H1 (cell line): ENCODE measurements around the gene MEN1. TPM values are rescaled to one million over a fixed set of nuclear protein-coding genes. Genes with fewer than 3 reads are reported as not detected.

Experiments used
- CTCF ChIA-PET: fragments of 300-600 bp; sonication (Branson Sonifier 250); formaldehyde crosslinking; loops from one replicate; lab custom pipeline; 2021; ENCODE audit not compliant: partially characterized antibody; lab: Charles Lee
- POLR2A ChIA-PET: fragments of 300-600 bp; sonication (Branson Sonifier 250); formaldehyde crosslinking; loops from one replicate; lab custom pipeline; 2021; ENCODE audit warnings: inconsistent platforms; ENCODE audit not compliant: partially characterized antibody; lab: Charles Lee
- DNase-seq, 2 experiments: peaks; one replicate each; pipeline versions ENCODE4 v3.0.0 to v3.0.0-alpha.2; 2010 to 2022; ENCODE audit warnings: low spot score in 2 of 2, low read depth in 1 of 2, mixed read lengths in 1 of 2
- FAIRE-seq: peaks from 2 replicates; lab custom pipeline; 2011; peaks lifted over from hg19 to GRCh38; lab: Jason Lieb, UNC
- H2AFZ ChIP-seq: 2 replicates; pipeline ENCODE4 v1.8.1; 2012; ENCODE audit warnings: low read length, inconsistent platforms
- H2AK5ac ChIP-seq: 2 replicates; pipeline ENCODE4 v1.6.1; 2013; ENCODE audit warnings: low read depth, low read length
- H2BK120ac ChIP-seq: replicated peaks from 2 replicates; pipeline ENCODE3; 2013; ENCODE audit warnings: low read depth, low read length, inconsistent platforms
- H2BK12ac ChIP-seq: 2 replicates; pipeline ENCODE4 v1.6.1; 2013; ENCODE audit warnings: low read depth, low read length
- H2BK15ac ChIP-seq: 2 replicates; pipeline ENCODE4 v1.6.1; 2013; ENCODE audit warnings: low read length
- H2BK20ac ChIP-seq: 2 replicates; pipeline ENCODE4 v1.6.1; 2013; ENCODE audit warnings: low read length
- H2BK5ac ChIP-seq: 2 replicates; pipeline ENCODE4 v1.6.1; 2013; ENCODE audit warnings: low read depth, low read length
- H3K14ac ChIP-seq: 2 replicates; pipeline ENCODE4 v1.6.1; 2013; ENCODE audit warnings: inconsistent platforms; ENCODE audit not compliant: insufficient read length
- H3K18ac ChIP-seq: 2 replicates; pipeline ENCODE4 v1.6.1; 2013; ENCODE audit warnings: low read length; ENCODE audit errors: extremely low read depth
- H3K23ac ChIP-seq: 2 replicates; pipeline ENCODE4 v1.6.1; 2013; ENCODE audit warnings: inconsistent platforms; ENCODE audit not compliant: insufficient read length
- H3K23me2 ChIP-seq: 2 replicates; pipeline ENCODE4 v1.6.1; 2013; ENCODE audit warnings: low read depth, low read length
- H3K27ac ChIP-seq: 2 replicates; pipeline ENCODE4 v1.6.1; 2011; ENCODE audit warnings: low read depth, low read length, inconsistent platforms
- H3K27me3 ChIP-seq, 4 experiments: replicated peaks in 1 of 4; 1 replicate in 1 of 4; 2 replicates in 3 of 4; pipeline versions ENCODE4 v1.6.1 to v1.8.1; 2011 to 2013; ENCODE audit warnings: low read length in 3 of 4, mild to moderate bottlenecking in 3 of 4, inconsistent platforms in 2 of 4, mixed read lengths in 2 of 4, moderate library complexity in 1 of 4; ENCODE audit not compliant: control insufficient read depth in 3 of 4, insufficient read depth in 3 of 4; ENCODE audit errors: extremely low read depth in 1 of 4
- H3K36me3 ChIP-seq, 4 experiments: 2 replicates each; pipeline versions ENCODE4 v1.6.1 to v1.8.1; 2011 to 2013; ENCODE audit warnings: mild to moderate bottlenecking in 4 of 4, low read length in 3 of 4, moderate library complexity in 2 of 4, control low read depth in 1 of 4, inconsistent platforms in 1 of 4; ENCODE audit not compliant: insufficient read depth in 4 of 4, control insufficient read depth in 2 of 4
- H3K4ac ChIP-seq: replicated peaks from 2 replicates; pipeline ENCODE3; 2013; ENCODE audit warnings: low read length, low read depth, mixed read lengths, inconsistent platforms; ENCODE audit not compliant: insufficient read length
- H3K4me1 ChIP-seq, 4 experiments: replicated peaks in 1 of 4; 1 replicate in 1 of 4; 2 replicates in 3 of 4; pipeline versions ENCODE4 v1.6.1 to v1.8.1; 2011 to 2013; ENCODE audit warnings: low read length in 3 of 4, inconsistent platforms in 2 of 4, mixed read lengths in 1 of 4; ENCODE audit not compliant: insufficient read depth in 4 of 4, control insufficient read depth in 3 of 4
- H3K4me2 ChIP-seq, 2 experiments: 2 replicates each; pipeline versions ENCODE4 v1.6.1 to v1.8.1; 2011 to 2013; ENCODE audit warnings: low read depth in 2 of 2, low read length in 2 of 2, control low read depth in 1 of 2, inconsistent platforms in 1 of 2, mild to moderate bottlenecking in 1 of 2; ENCODE audit not compliant: insufficient read depth in 1 of 2
- H3K4me3 ChIP-seq, 4 experiments: fragments of 200-600, 300-600 bp in 1 of 4; sonication (generic), shearing (Covaris generic), sonication (Bioruptor Twin) in 1 of 4; 2 replicates each; pipeline versions ENCODE4 v1.5.1 to v1.8.1; 2011 to 2016; ENCODE audit warnings: low read length in 4 of 4, low read depth in 3 of 4, control low read depth in 2 of 4, inconsistent platforms in 2 of 4, mild to moderate bottlenecking in 2 of 4, mixed read lengths in 1 of 4, moderate library complexity in 1 of 4; ENCODE audit not compliant: insufficient read depth in 2 of 4; ENCODE audit errors: extremely low read depth in 1 of 4
- H3K56ac ChIP-seq: replicated peaks from 2 replicates; pipeline ENCODE3; 2013; ENCODE audit warnings: low read depth, mild to moderate bottlenecking, mixed read lengths, low read length, inconsistent platforms; ENCODE audit not compliant: insufficient read length
- H3K79me1 ChIP-seq: 2 replicates; pipeline ENCODE4 v1.6.1; 2013; ENCODE audit warnings: low read depth, low read length, control low read depth
- H3K79me2 ChIP-seq, 2 experiments: 2 replicates each; pipeline versions ENCODE4 v1.6.1 to v1.8.1; 2012 to 2013; ENCODE audit warnings: low read length in 2 of 2, mild to moderate bottlenecking in 2 of 2, inconsistent platforms in 1 of 2; ENCODE audit not compliant: insufficient read depth in 2 of 2, control insufficient read depth in 1 of 2
- H3K9ac ChIP-seq, 4 experiments: replicated peaks in 1 of 4; 1 replicate in 1 of 4; 2 replicates in 3 of 4; pipeline versions ENCODE4 v1.6.1 to v1.8.1; 2011 to 2013; ENCODE audit warnings: low read depth in 3 of 4, low read length in 3 of 4, control low read depth in 2 of 4, mild to moderate bottlenecking in 2 of 4, moderate library complexity in 2 of 4, inconsistent platforms in 1 of 4; ENCODE audit errors: extremely low read depth in 1 of 4
- H3K9me3 ChIP-seq, 2 experiments: 2 replicates each; pipeline versions ENCODE4 v1.6.1 to v1.8.1; 2012 to 2013; ENCODE audit warnings: mild to moderate bottlenecking in 2 of 2, moderate library complexity in 2 of 2, control low read depth in 1 of 2, inconsistent platforms in 1 of 2, low read depth in 1 of 2, low read length in 1 of 2, mixed read lengths in 1 of 2; ENCODE audit not compliant: insufficient read depth in 2 of 2
- H4K20me1 ChIP-seq, 2 experiments: replicated peaks in 1 of 2; 2 replicates each; pipeline versions ENCODE3 to v1.8.1; 2011 to 2013; ENCODE audit warnings: inconsistent platforms in 2 of 2, low read length in 2 of 2, mild to moderate bottlenecking in 1 of 2; ENCODE audit not compliant: insufficient read depth in 2 of 2, control insufficient read depth in 1 of 2
- H4K5ac ChIP-seq: 2 replicates; pipeline ENCODE4 v1.6.1; 2013; ENCODE audit warnings: low read length, low read depth, mixed read lengths, inconsistent platforms; ENCODE audit not compliant: insufficient read length
- H4K8ac ChIP-seq: 2 replicates; pipeline ENCODE4 v1.8.0; 2013; ENCODE audit warnings: mild to moderate bottlenecking, moderate library complexity, low read length, inconsistent platforms; ENCODE audit not compliant: insufficient read depth; ENCODE audit errors: extremely low read depth
- H4K91ac ChIP-seq: replicated peaks from 2 replicates; pipeline ENCODE3; 2013; ENCODE audit warnings: low read length, mixed read lengths, inconsistent platforms; ENCODE audit not compliant: insufficient read length
- KDM5A ChIP-seq: fragments of 200-600 bp; IDR thresholded peaks from 2 replicates; pipeline ENCODE4 v1.7.1; 2012; ENCODE audit warnings: mild to moderate bottlenecking, low read length, inconsistent platforms, mixed read lengths
- NANOG ChIP-seq: IDR thresholded peaks from 2 replicates; pipeline ENCODE4 v1.6.1; 2011; ENCODE audit warnings: low read length, low read depth, mild to moderate bottlenecking, inconsistent platforms; ENCODE audit not compliant: insufficient read depth, poor library complexity, severe bottlenecking
- NRF1 ChIP-seq: IDR thresholded peaks from 2 replicates; pipeline ENCODE4 v1.6.1; 2011; ENCODE audit warnings: mild to moderate bottlenecking, low read depth, low read length, improper control_type of control experiment
- RAD21 ChIP-seq, 2 experiments: IDR thresholded peaks in 1 of 2; conservative IDR thresholded peaks in 1 of 2; 2 replicates each; pipeline ENCODE4 v1.6.1; 2011; ENCODE audit warnings: low read depth in 2 of 2, low read length in 2 of 2, improper control_type of control experiment in 1 of 2, inconsistent platforms in 1 of 2, mild to moderate bottlenecking in 1 of 2, moderate library complexity in 1 of 2
- RFX5 ChIP-seq: IDR thresholded peaks from 2 replicates; pipeline ENCODE4 v1.6.1; 2011; ENCODE audit warnings: low read depth, low read length, improper control_type of control experiment, borderline replicate concordance
- RNF2 ChIP-seq: fragments of 200-900, 300-1000 bp; sonication (generic); IDR thresholded peaks from 2 replicates; pipeline ENCODE4 v1.7.1; 2016; ENCODE audit warnings: borderline replicate concordance, low read depth, mild to moderate bottlenecking, antibody characterized with exemption, low read length; ENCODE audit not compliant: poor library complexity, severe bottlenecking; ENCODE audit errors: missing control alignments
- SIN3A ChIP-seq, 2 experiments: IDR thresholded peaks in 1 of 2; conservative IDR thresholded peaks in 1 of 2; 2 replicates each; pipeline ENCODE4 v1.6.1; 2011 to 2012; ENCODE audit warnings: low read length in 2 of 2, improper control_type of control experiment in 1 of 2, low read depth in 1 of 2, mild to moderate bottlenecking in 1 of 2
- SIRT6 ChIP-seq: IDR thresholded peaks from one replicate; pipeline ENCODE4 v1.7.1; 2012; ENCODE audit warnings: low read length, inconsistent platforms
- WGBS, 2 experiments: shearing (Covaris generic) in 1 of 2; methylation state at CpG; one replicate each; pipeline versions ENCODE4 v1.1.6 to v1.1.7; 2013 to 2015; ENCODE audit warnings: low lambda C conversion rate in 2 of 2, mixed read lengths in 2 of 2, inconsistent platforms in 1 of 2, low coverage in 1 of 2, missing lambda C conversion rate in 1 of 2; ENCODE audit not compliant: insufficient replicate concordance in 2 of 2, insufficient coverage in 1 of 2, insufficient read length in 1 of 2; ENCODE audit errors: extremely low coverage in 1 of 2, missing lambda C conversion rate in 1 of 2; 5-methylcytosine and 5-hydroxymethylcytosine counted together
- polyA plus RNA-seq, 7 experiments: library from polyadenylated mRNA; depleted of rRNA in 3 of 7; stranded (reverse) in 5 of 7; unstranded in 2 of 7; fragments of >200 nt in 5 of 7; fragments of 200-250 nt in 2 of 7; gene quantifications; 1 replicate in 5 of 7; 2 replicates in 1 of 7; 4 replicates in 1 of 7; pipeline versions ENCODE4 v1.2.1 to v1.2.3, GENCODE V29; 2011 to 2013; ENCODE audit warnings: missing spikeins in 2 of 7, mixed read lengths in 2 of 7
- total RNA-seq: library from RNA; stranded (reverse); fragmentation: NEBNext Ultra II Directional; extraction: Animal tissue kit (Norgen Biotek cat#: 25700); gene quantifications from 2 replicates; pipeline ENCODE4 v1.2.1, GENCODE V29; 2021

Gene MEN1
- total and polyA plus RNA-seq, 2 of the 8 experiments (the other 6 are each of a cell fraction or from before 2014, with no cell fraction given): 47.2 to 56.3 TPM

- no peak overlapping the region for H3K4ac ChIP-seq
- no peak for FAIRE-seq
Observed at GRCh38 chr11:64791781-64792291, 18.5 kb downstream of the MEN1 start.

More at GRCh38 chr11:64791781-64792291, 18.5 kb downstream of the MEN1 start:
- ChIA-PET POLR2A (interaction anchor here (1.1 to 1.3 kb wide), 3 partner anchors 9 to 20 kb away, joined by 3 to 6 read pairs (median 3); no protein-coding TSS in a partner anchor), CTCF (interaction anchor here (0.7 to 2.3 kb wide), 7 partner anchors 9 to 102 kb away, joined by 3 to 7 read pairs (median 4); no protein-coding TSS in a partner anchor)
- Histone ChIP-seq H2BK120ac (no peak overlapping the region), H2AK5ac (no peak overlapping the region), H4K5ac (no peak overlapping the region), H2BK20ac (no peak overlapping the region), H3K23ac (no peak overlapping the region), H3K79me1 (no peaks in the 10 kb centered on the region), H2BK5ac (no peak overlapping the region), H3K18ac (no peak overlapping the region), H3K36me3 (no peaks in the 10 kb centered on the region), H4K8ac (no peak overlapping the region), H3K79me2 (no peaks in the 10 kb centered on the region), H3K14ac (no peak overlapping the region), H3K27me3 (no peaks in the 10 kb centered on the region), H2BK15ac (no peak overlapping the region), H2BK12ac (no peak overlapping the region), H3K9ac (no peak overlapping the region), H3K4me2 (no peak overlapping the region), H3K4me3 (no peak overlapping the region), H3K23me2 (no peaks in the 10 kb centered on the region), H3K9me3 (no peaks in the 10 kb centered on the region), H4K20me1 (peaks cover 2 to 3% of the 10 kb centered on the region in 2 experiments), H2AFZ (no peak overlapping the region), H3K27ac (no peak overlapping the region)
- DNase-seq: no peak
- 97% methylated on average over 6 of the region's 14 CpGs; no CpG with 5 or more reads in 1 of the 2 experiments for WGBS, 2 experiments
- TF ChIP-seq SIRT6: no peak
- TF ChIP-seq NANOG: no peak
- TF ChIP-seq NRF1: no peak
- no peak for TF ChIP-seq RNF2
- TF ChIP-seq SIN3A (conservative IDR thresholded peaks at IDR 0.05 in 1 of 2, IDR thresholded peaks at IDR 0.05 in 1 of 2; ENCODE audit: low read depth in 1 of 2, low read length in 2 of 2): no peak
- no peak for TF ChIP-seq RAD21 (IDR thresholded peaks at IDR 0.05 in 1 of 2, conservative IDR thresholded peaks at IDR 0.05 in 1 of 2; ENCODE audit: low read depth in 2 of 2, low read length in 2 of 2)
- no peak for TF ChIP-seq KDM5A
- TF ChIP-seq RFX5: no peak
- TF ChIP-seq, all 59 proteins: peak for 0
- Histone ChIP-seq H3K56ac (no peak overlapping the region), H3K4me1 (no peaks in the 10 kb centered on the region), H4K91ac (no peak overlapping the region)
